Nephron progenitor cell (in vitro differentiated cells): ENCODE results near the gene PGAP1.

Source experiments
- DNase-seq: peaks from one replicate; pipeline ENCODE4 v3.0.0; 2021
- H3K27ac Mint-ChIP-seq: 2 replicates; pipeline ENCODE4 v1.8.0; 2021; ENCODE audit warnings: mild to moderate bottlenecking, moderate library complexity, mixed read lengths
- H3K27me3 Mint-ChIP-seq: 2 replicates; pipeline ENCODE4 v1.8.0; 2021; ENCODE audit warnings: mild to moderate bottlenecking, low read depth, mixed read lengths; ENCODE audit not compliant: poor library complexity
- H3K36me3 Mint-ChIP-seq: 2 replicates; pipeline ENCODE4 v1.8.0; 2021; ENCODE audit warnings: low read depth, mixed read lengths
- H3K4me1 Mint-ChIP-seq: 2 replicates; pipeline ENCODE4 v1.8.0; 2021; ENCODE audit warnings: mixed read lengths
- H3K4me3 Mint-ChIP-seq: 2 replicates; pipeline ENCODE4 v1.8.0; 2021; ENCODE audit warnings: mild to moderate bottlenecking, moderate library complexity, mixed read lengths
- H3K9me3 Mint-ChIP-seq: 2 replicates; pipeline ENCODE4 v1.8.0; 2021; ENCODE audit warnings: mild to moderate bottlenecking, moderate library complexity, mixed read lengths
- CTCF ChIP-seq: fragments of 200-600 bp; sonication (generic); IDR thresholded peaks from 2 replicates; pipeline ENCODE4 v1.5.0; 2021; ENCODE audit warnings: antibody characterized with exemption

The PGAP1 gene

GRCh38 chr2:196827356-196827755, 99.2 kb downstream of the PGAP1 start:
- no peak overlapping the region for H3K4me3 Mint-ChIP-seq
- no peak for DNase-seq
- peaks cover 9% of the 10 kb centered on the region for H3K27me3 Mint-ChIP-seq
- no peak for TF ChIP-seq CTCF
- H3K9me3 Mint-ChIP-seq: no peaks in the 10 kb centered on the region
- peaks cover 13% of the 10 kb centered on the region for H3K36me3 Mint-ChIP-seq
- no peaks in the 10 kb centered on the region for H3K4me1 Mint-ChIP-seq
- H3K27ac Mint-ChIP-seq: no peak overlapping the region

- H3K27ac Mint-ChIP-seq: no peak overlapping the region
- H3K9me3 Mint-ChIP-seq: peaks cover 12% of the 10 kb centered on the region
- peaks cover 9% of the 10 kb centered on the region for H3K27me3 Mint-ChIP-seq
- no peak overlapping the region for H3K4me3 Mint-ChIP-seq
- no peaks in the 10 kb centered on the region for H3K4me1 Mint-ChIP-seq
- H3K36me3 Mint-ChIP-seq: peaks cover 5% of the 10 kb centered on the region
- TF ChIP-seq CTCF: no peak
- DNase-seq: no peak
Measured at GRCh38 chr2:196823750-196824522, 102.6 kb downstream of the PGAP1 start.

- no peaks in the 10 kb centered on the region for H3K4me1 Mint-ChIP-seq
Measured at GRCh38 chr2:196821195-196821594, 105.3 kb downstream of the PGAP1 start.

GRCh38 chr2:196809260-196809659, 117.2 kb downstream of the PGAP1 start, which contains the start of gene C2orf66:
C2orf66 (minus strand) TSS chr2:196809355; CDS start chr2:196809336, 19 bp downstream.
- Mint-ChIP-seq H3K36me3 (no peaks in the 10 kb centered on the region), H3K27ac (no peak within 1 kb of the TSS), H3K4me1 (no peaks in the 10 kb centered on the region), H3K27me3 (peaks cover 71% of the 10 kb centered on the region), H3K9me3 (peaks cover 8% of the 10 kb centered on the region), H3K4me3 (no peak within 1 kb of the TSS)
- no peak for TF ChIP-seq CTCF
- DNase-seq: no peak

More at GRCh38 chr2:196821195-196821594, 105.3 kb downstream of the PGAP1 start:
- Mint-ChIP-seq H3K27me3 (peaks cover 9% of the 10 kb centered on the region), H3K36me3 (peaks cover 9% of the 10 kb centered on the region), H3K9me3 (peaks cover 38% of the 10 kb centered on the region), H3K27ac (no peak overlapping the region), H3K4me3 (no peak overlapping the region)
- no peak for DNase-seq
- no peak for TF ChIP-seq CTCF

- TF ChIP-seq CTCF: no peak
- Mint-ChIP-seq H3K27ac (no peak overlapping the region), H3K27me3 (peaks cover 64% of the 10 kb centered on the region), H3K9me3 (no peaks in the 10 kb centered on the region), H3K36me3 (no peaks in the 10 kb centered on the region), H3K4me3 (no peak overlapping the region), H3K4me1 (no peaks in the 10 kb centered on the region)
- DNase-seq: no peak
Measured at GRCh38 chr2:196808083-196808665, 118.3 kb downstream of the PGAP1 start.
